Stimulated activated memory B cell treated with anti-CD40 and anti-IgM and Interleukin-4, amounts not matched to agents 10 μg/mL and 1 μg/mL and 100 μg/mL, for 72 hours (primary cell): Measurements from ENCODE around the gene PRR36.
A peak's percentile ranks its signal among the peaks of the same experiment; 100 is the strongest.
"Not testable (repeated sequence)": the region's sequence is repeated elsewhere in the genome, so short reads cannot be mapped to it uniquely, and the experiment has no call there.

Experiments used
- ATAC-seq: fragments of 150-1000 bp; cut with Tn5 transposase; 2 replicates; pipeline ENCODE4 v1.10.0; 2021
- H3K27ac Mint-ChIP-seq: one replicate; pipeline ENCODE4 v1.8.0; 2022; ENCODE audit warnings: mild to moderate bottlenecking, mixed read lengths
- H3K27me3 Mint-ChIP-seq: one replicate; pipeline ENCODE4 v1.8.0; 2022; ENCODE audit warnings: mixed read lengths
- H3K36me3 Mint-ChIP-seq: one replicate; pipeline ENCODE4 v1.8.0; 2022; ENCODE audit warnings: mixed read lengths
- H3K4me1 Mint-ChIP-seq: one replicate; pipeline ENCODE4 v1.8.0; 2022; ENCODE audit warnings: mixed read lengths
- H3K4me3 Mint-ChIP-seq: one replicate; pipeline ENCODE4 v1.8.0; 2022; ENCODE audit warnings: mild to moderate bottlenecking, moderate library complexity, mixed read lengths
- H3K9me3 Mint-ChIP-seq: one replicate; pipeline ENCODE4 v1.8.0; 2022; ENCODE audit warnings: mixed read lengths

The PRR36 gene

GRCh38 chr19:7894612-7895309 is 20.6 kb upstream of the PRR36 start:
- Mint-ChIP-seq H3K9me3 (no peaks in the 10 kb centered on the region), H3K36me3 (no peaks in the 10 kb centered on the region), H3K27ac (no peak overlapping the region), H3K4me3 (no peak overlapping the region), H3K27me3 (peaks cover 56% of the 10 kb centered on the region), H3K4me1 (peaks cover 5% of the 10 kb centered on the region)
- ATAC-seq = no peak

GRCh38 chr19:7893362-7894101 is 19.3 kb upstream of the PRR36 start:
- H3K4me3 Mint-ChIP-seq, H3K27ac Mint-ChIP-seq, ATAC-seq, H3K9me3 Mint-ChIP-seq, H3K4me1 Mint-ChIP-seq, H3K36me3 Mint-ChIP-seq: not testable (repeated sequence)
- peaks cover 58% of the 10 kb centered on the region for H3K27me3 Mint-ChIP-seq

- Mint-ChIP-seq H3K9me3 (no peaks in the 10 kb centered on the region), H3K4me3 (no peak overlapping the region), H3K27me3 (peaks cover 42% of the 10 kb centered on the region), H3K27ac (no peak overlapping the region), H3K36me3 (no peaks in the 10 kb centered on the region), H3K4me1 (no peaks in the 10 kb centered on the region)
- ATAC-seq = no peak
Observed at GRCh38 chr19:7888826-7889217, 14.6 kb upstream of the PRR36 start.

- no peaks in the 10 kb centered on the region for H3K4me1 Mint-ChIP-seq
- H3K9me3 Mint-ChIP-seq = no peaks in the 10 kb centered on the region
- ATAC-seq = peak; percentile 50
- no peak within 1 kb of the TSS for H3K27ac Mint-ChIP-seq
- no peak within 1 kb of the TSS for H3K4me3 Mint-ChIP-seq
- H3K27me3 Mint-ChIP-seq = peaks cover 39% of the 10 kb centered on the region
- H3K36me3 Mint-ChIP-seq = no peaks in the 10 kb centered on the region
Observed at GRCh38 chr19:7888145-7888825, 14.1 kb upstream of the PRR36 start, which contains the start of gene LRRC8E. LRRC8E (plus strand) TSS chr19:7888510; CDS start chr19:7895604, 7,094 bp downstream.

GRCh38 chr19:7887408-7888144 is 13.4 kb upstream of the PRR36 start:
- Mint-ChIP-seq H3K27me3 (peaks cover 33% of the 10 kb centered on the region), H3K36me3 (no peaks in the 10 kb centered on the region), H3K4me1 (no peaks in the 10 kb centered on the region), H3K9me3 (no peaks in the 10 kb centered on the region), H3K4me3 (no peak overlapping the region), H3K27ac (no peak overlapping the region)
- no peak for ATAC-seq

- peaks cover 31% of the 10 kb centered on the region for H3K27me3 Mint-ChIP-seq
- no peak overlapping the region for H3K4me3 Mint-ChIP-seq
- peaks cover 3% of the 10 kb centered on the region for H3K9me3 Mint-ChIP-seq
- no peak overlapping the region for H3K27ac Mint-ChIP-seq
- no peak for ATAC-seq
- H3K36me3 Mint-ChIP-seq = no peaks in the 10 kb centered on the region
- no peaks in the 10 kb centered on the region for H3K4me1 Mint-ChIP-seq
Observed at GRCh38 chr19:7885818-7886217, 11.6 kb upstream of the PRR36 start.

GRCh38 chr19:7883796-7884570 is 9.8 kb upstream of the PRR36 start:
- Mint-ChIP-seq H3K27me3 (peaks cover 19% of the 10 kb centered on the region), H3K4me1 (no peaks in the 10 kb centered on the region), H3K9me3 (peaks cover 3% of the 10 kb centered on the region), H3K36me3 (no peaks in the 10 kb centered on the region), H3K4me3 (no peak overlapping the region), H3K27ac (no peak overlapping the region)
- ATAC-seq = no peak

- H3K27me3 Mint-ChIP-seq = peaks cover 14% of the 10 kb centered on the region
- no peak overlapping the region for H3K27ac Mint-ChIP-seq
- no peak for ATAC-seq
- H3K4me3 Mint-ChIP-seq = no peak overlapping the region
- H3K4me1 Mint-ChIP-seq = no peaks in the 10 kb centered on the region
- no peaks in the 10 kb centered on the region for H3K36me3 Mint-ChIP-seq
- peaks cover 3% of the 10 kb centered on the region for H3K9me3 Mint-ChIP-seq
Observed at GRCh38 chr19:7883105-7883504, 8.9 kb upstream of the PRR36 start.

- Mint-ChIP-seq H3K27ac (no peak overlapping the region), H3K4me3 (no peak overlapping the region)
Observed at GRCh38 chr19:7881910-7882309, 7.7 kb upstream of the PRR36 start.

GRCh38 chr19:7879836-7880235 is 5.6 kb upstream of the PRR36 start:
- ATAC-seq = no peak
- peaks cover 12% of the 10 kb centered on the region for H3K27me3 Mint-ChIP-seq
- H3K36me3 Mint-ChIP-seq = no peaks in the 10 kb centered on the region
- no peaks in the 10 kb centered on the region for H3K4me1 Mint-ChIP-seq
- H3K27ac Mint-ChIP-seq = no peak overlapping the region
- H3K4me3 Mint-ChIP-seq = no peak overlapping the region
- peaks cover 3% of the 10 kb centered on the region for H3K9me3 Mint-ChIP-seq

More at GRCh38 chr19:7881910-7882309, 7.7 kb upstream of the PRR36 start:
- no peaks in the 10 kb centered on the region for H3K36me3 Mint-ChIP-seq
- ATAC-seq = no peak
- no peaks in the 10 kb centered on the region for H3K4me1 Mint-ChIP-seq
- peaks cover 3% of the 10 kb centered on the region for H3K9me3 Mint-ChIP-seq
- peaks cover 2% of the 10 kb centered on the region for H3K27me3 Mint-ChIP-seq

GRCh38 chr19:7879111-7879807 is 5.1 kb upstream of the PRR36 start:
- Mint-ChIP-seq H3K9me3 (peaks cover 3% of the 10 kb centered on the region), H3K4me1 (no peaks in the 10 kb centered on the region), H3K27me3 (peaks cover 17% of the 10 kb centered on the region), H3K36me3 (no peaks in the 10 kb centered on the region), H3K4me3 (no peak overlapping the region), H3K27ac (no peak overlapping the region)
- no peak for ATAC-seq

GRCh38 chr19:7877249-7877836 is 3.2 kb upstream of the PRR36 start:
- Mint-ChIP-seq H3K9me3 (peaks cover 3% of the 10 kb centered on the region), H3K4me1 (peaks cover 11% of the 10 kb centered on the region), H3K27ac (no peak overlapping the region), H3K36me3 (no peaks in the 10 kb centered on the region), H3K4me3 (no peak overlapping the region), H3K27me3 (peaks cover 30% of the 10 kb centered on the region)
- no peak for ATAC-seq

GRCh38 chr19:7874897-7875273 is 695 bp upstream of the PRR36 start:
- no peak overlapping the region for H3K27ac Mint-ChIP-seq

More at GRCh38 chr19:7874897-7875273, 695 bp upstream of the PRR36 start:
- H3K27me3 Mint-ChIP-seq = peaks cover 54% of the 10 kb centered on the region
- no peak overlapping the region for H3K4me3 Mint-ChIP-seq
- H3K4me1 Mint-ChIP-seq = peaks cover 32% of the 10 kb centered on the region
- peaks cover 15% of the 10 kb centered on the region for H3K9me3 Mint-ChIP-seq
- ATAC-seq = no peak
- H3K36me3 Mint-ChIP-seq = peaks cover 7% of the 10 kb centered on the region
